Measurements from ENCODE around the gene GNAI1.
"Not testable (repeated sequence)": the region's sequence is repeated elsewhere in the genome, so short reads cannot be mapped to it uniquely, and the experiment has no call there.

The GNAI1 gene

DNA sequence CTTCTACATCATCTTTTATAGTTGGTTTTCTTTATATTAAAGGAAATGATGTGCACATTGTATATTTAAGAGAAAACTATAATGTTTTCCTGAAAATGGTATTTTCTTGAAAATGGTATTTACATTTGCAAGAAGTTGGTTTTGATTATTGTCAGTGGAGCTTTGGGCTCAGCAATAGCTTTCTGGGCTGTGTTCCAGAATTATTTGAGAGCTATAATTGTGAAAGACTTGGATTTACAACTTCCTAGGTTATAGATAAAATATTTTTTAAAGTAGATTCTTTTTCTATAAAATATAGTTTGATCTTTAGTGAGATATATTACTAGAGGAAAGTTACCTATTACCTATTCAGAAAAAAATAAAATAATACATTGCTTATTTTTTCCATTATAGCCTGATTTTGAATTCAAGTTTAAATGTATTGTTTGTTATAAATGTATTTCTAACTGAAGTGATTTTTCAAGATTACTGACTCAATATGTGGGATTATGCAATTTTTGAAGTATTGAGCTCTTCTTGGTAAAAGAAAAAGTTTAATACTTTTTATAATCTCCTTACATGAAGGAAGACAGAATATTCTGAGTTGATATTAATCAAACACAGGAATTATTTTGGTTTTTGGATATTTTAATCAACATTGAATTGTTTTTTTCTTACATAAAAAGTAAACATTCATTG lies 20.2 kb downstream of the GNAI1 start:
- peak; percentile 61 to 72 for DNase-seq (ENCODE audit: low read depth in 2 of 2)
- TF ChIP-seq, protein P1, sequence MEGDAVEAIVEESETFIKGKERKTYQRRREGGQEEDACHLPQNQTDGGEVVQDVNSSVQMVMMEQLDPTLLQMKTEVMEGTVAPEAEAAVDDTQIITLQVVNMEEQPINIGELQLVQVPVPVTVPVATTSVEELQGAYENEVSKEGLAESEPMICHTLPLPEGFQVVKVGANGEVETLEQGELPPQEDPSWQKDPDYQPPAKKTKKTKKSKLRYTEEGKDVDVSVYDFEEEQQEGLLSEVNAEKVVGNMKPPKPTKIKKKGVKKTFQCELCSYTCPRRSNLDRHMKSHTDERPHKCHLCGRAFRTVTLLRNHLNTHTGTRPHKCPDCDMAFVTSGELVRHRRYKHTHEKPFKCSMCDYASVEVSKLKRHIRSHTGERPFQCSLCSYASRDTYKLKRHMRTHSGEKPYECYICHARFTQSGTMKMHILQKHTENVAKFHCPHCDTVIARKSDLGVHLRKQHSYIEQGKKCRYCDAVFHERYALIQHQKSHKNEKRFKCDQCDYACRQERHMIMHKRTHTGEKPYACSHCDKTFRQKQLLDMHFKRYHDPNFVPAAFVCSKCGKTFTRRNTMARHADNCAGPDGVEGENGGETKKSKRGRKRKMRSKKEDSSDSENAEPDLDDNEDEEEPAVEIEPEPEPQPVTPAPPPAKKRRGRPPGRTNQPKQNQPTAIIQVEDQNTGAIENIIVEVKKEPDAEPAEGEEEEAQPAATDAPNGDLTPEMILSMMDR (IDR thresholded peaks at IDR 0.05; ENCODE audit: low read depth, low read length): no peak
- H3K4me3 ChIP-seq (replicated peaks in 1 of 2; ENCODE audit: low read depth in 2 of 2, low read length in 2 of 2): no peak overlapping the region

DNA sequence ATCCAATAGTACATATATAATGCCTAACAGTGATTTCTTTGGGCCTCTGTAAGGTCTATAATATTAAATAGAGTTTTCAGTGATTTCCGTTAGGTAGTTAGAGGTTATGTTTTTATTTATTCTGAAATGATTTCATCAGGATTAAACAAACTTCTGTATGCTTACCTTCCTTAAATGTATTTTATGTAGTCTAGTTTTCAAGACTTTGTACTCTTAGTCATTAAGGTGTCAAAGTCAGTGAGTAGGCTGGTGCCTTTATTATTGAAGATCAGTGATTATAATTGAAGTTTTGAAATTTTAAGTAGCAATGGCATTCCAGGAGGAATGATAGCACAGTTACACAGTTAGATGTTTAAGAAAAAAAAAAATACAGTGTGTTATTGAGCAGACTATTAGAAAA lies 20.7 kb downstream of the GNAI1 start:
- no peak for DNase-seq (ENCODE audit: low read depth in 2 of 2)
- TF ChIP-seq, protein P1 (IDR thresholded peaks at IDR 0.05; ENCODE audit: low read depth, low read length): no peak
- no peak overlapping the region for H3K4me3 ChIP-seq (replicated peaks in 1 of 2; ENCODE audit: low read depth in 2 of 2, low read length in 2 of 2)

DNA sequence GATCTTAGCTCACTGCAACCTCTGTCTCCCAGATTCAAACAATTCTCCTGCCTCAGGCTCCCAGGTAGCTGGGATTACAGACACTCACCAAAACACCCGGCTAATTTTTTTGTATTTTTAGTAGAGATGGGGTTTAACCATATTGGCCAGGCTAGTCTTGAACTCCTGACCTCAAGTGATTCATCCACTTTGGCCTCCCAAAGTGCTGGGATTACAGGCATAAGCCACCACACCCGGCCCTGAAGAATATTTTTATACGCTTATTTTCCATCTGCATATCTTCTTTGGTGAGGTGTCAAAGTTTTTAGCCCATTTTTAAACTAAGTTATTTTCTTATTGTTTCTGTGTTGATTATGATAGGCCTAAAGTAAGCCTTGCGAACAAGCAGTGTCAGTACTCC lies 23.1 kb downstream of the GNAI1 start:
- H3K4me3 ChIP-seq (replicated peaks in 1 of 2; ENCODE audit: low read depth in 2 of 2, low read length in 2 of 2): not testable (repeated sequence)
- DNase-seq (ENCODE audit: low read depth in 2 of 2): peak in 1 of 2 donors; percentile 55

DNA sequence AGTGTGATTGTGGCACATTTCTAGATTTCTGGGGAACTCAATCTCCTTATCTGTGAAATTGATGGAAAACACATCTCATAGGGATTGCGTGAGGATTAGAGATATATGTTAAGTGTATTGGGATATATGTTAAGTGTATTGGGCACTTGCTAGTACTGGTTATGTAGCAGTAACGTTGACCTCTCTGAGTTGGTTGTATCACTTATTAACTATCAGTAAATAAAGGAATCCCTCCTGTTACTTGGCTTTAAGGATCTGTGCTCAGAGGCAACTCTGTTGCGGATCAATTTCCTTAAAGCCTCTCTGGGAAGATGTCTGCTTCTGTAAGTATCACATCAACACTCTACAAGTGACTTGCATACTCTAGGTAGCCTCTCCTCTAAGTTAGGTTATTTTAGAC lies 25.2 kb downstream of the GNAI1 start:
- TF ChIP-seq, protein P1 (IDR thresholded peaks at IDR 0.05; ENCODE audit: low read depth, low read length): no peak
- DNase-seq (ENCODE audit: low read depth in 2 of 2): no peak
- no peak overlapping the region for H3K4me3 ChIP-seq (replicated peaks in 1 of 2; ENCODE audit: low read depth in 2 of 2, low read length in 2 of 2)

DNA sequence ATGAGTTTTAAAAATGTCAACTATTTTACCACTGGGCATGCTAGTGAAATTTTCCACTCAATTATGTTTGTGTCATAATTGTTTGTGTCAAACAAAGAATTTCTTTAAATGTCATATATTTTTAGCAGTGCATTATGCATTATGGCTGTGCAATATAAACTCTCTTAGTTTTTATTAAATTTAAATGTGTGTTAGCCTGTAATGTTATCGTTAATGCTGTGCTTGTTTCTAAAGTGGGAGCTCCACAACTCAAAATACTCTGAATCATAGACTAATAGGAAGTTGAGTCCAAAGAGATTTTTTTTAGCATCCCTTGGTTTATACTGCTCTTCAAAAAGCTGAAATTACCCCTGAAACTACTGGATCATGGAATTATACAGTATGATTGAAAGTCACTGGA lies 26.8 kb downstream of the GNAI1 start:
- TF ChIP-seq, protein P1 (IDR thresholded peaks at IDR 0.05; ENCODE audit: low read depth, low read length): no peak
- H3K4me3 ChIP-seq (replicated peaks in 1 of 2; ENCODE audit: low read depth in 2 of 2, low read length in 2 of 2): no peak overlapping the region
- no peak for DNase-seq (ENCODE audit: low read depth in 2 of 2)

DNA sequence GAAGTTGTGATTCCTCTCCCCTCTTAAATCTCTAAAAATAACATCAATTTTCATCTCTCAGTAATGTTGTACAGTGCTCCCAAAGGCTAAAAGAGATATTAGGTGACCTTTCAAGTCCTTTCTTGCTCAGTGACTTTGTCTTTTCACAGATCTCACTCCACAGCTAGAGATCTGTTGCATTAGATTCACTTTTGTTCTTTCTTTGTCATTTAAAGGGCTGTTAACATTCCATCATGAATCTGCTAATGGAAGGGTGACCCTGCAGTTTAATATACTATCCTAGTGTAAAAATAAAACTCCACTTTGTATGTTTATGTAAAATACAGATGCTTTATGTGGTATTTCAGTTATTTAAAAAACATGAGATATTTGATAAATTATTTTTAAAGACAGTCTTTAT lies 30.5 kb downstream of the GNAI1 start:
- H3K4me3 ChIP-seq (replicated peaks in 1 of 2; ENCODE audit: low read depth in 2 of 2, low read length in 2 of 2): no peak overlapping the region
- DNase-seq (ENCODE audit: low read depth in 2 of 2): no peak
- TF ChIP-seq, protein P1 (IDR thresholded peaks at IDR 0.05; ENCODE audit: low read depth, low read length): no peak

DNA sequence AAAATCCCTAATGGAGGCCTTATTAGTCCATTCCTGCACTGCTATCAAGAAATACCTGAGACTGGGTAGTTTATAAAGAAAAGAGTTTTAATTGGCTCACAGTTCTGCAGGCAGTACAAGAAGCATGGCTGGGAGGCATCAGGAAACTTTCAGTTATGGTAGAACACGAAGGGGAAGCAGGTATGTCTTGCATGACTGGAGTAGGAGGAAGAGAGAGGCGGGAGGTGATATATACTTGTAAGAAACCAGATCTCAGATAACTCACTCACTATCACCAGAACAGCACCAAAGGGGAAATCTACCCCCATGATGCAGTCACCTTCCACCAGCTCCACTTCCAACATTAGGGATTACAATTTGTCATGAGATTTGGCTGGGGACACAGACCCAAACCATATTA lies 35.8 kb downstream of the GNAI1 start:
- DNase-seq (ENCODE audit: low read depth in 2 of 2): no peak
- no peak overlapping the region for H3K4me3 ChIP-seq (replicated peaks in 1 of 2; ENCODE audit: low read depth in 2 of 2, low read length in 2 of 2)
- TF ChIP-seq, protein P1 (IDR thresholded peaks at IDR 0.05; ENCODE audit: low read depth, low read length): no peak
